Neutrophil (primary cell): ENCODE results near the gene SRSF1.

Experiments
- H3K27ac ChIP-seq: fragments of 200-600 bp; sonication (generic); 2 replicates; pipeline ENCODE4 v1.5.1; 2016; ENCODE audit warnings: mild to moderate bottlenecking, moderate library complexity
- H3K27me3 ChIP-seq: fragments of 200-600 bp; sonication (generic); 2 replicates; pipeline ENCODE4 v1.6.0; 2016; ENCODE audit warnings: mild to moderate bottlenecking
- H3K36me3 ChIP-seq: fragments of 200-600 bp; sonication (generic); 2 replicates; pipeline ENCODE4 v1.5.1; 2017
- H3K4me1 ChIP-seq, 2 experiments: fragments of 200-600 bp in 1 of 2; sonication (generic) in 1 of 2; 1 replicate in 1 of 2; 2 replicates in 1 of 2; pipeline versions ENCODE4 v1.5.1 to v1.6.1; 2013 to 2016; ENCODE audit warnings: low read depth in 1 of 2, low read length in 1 of 2, mild to moderate bottlenecking in 1 of 2, moderate library complexity in 1 of 2; ENCODE audit not compliant: control insufficient read depth in 1 of 2, insufficient read depth in 1 of 2
- H3K4me3 ChIP-seq, 2 experiments: fragments of 200-600 bp in 1 of 2; sonication (generic) in 1 of 2; 1 replicate in 1 of 2; 2 replicates in 1 of 2; pipeline ENCODE4 v1.5.1; 2013 to 2016; ENCODE audit warnings: low read depth in 1 of 2, low read length in 1 of 2, mild to moderate bottlenecking in 1 of 2, moderate library complexity in 1 of 2
- H3K9me3 ChIP-seq: fragments of 200-600 bp; sonication (generic); 2 replicates; pipeline ENCODE4 v1.5.1; 2016
- TF ChIP-seq, protein P1 (sequence below): fragments of 200-600 bp; sonication (generic); IDR thresholded peaks from 2 replicates; pipeline ENCODE4 v1.5.1; 2016; ENCODE audit warnings: antibody characterized with exemption

SRSF1 gene

DNA sequence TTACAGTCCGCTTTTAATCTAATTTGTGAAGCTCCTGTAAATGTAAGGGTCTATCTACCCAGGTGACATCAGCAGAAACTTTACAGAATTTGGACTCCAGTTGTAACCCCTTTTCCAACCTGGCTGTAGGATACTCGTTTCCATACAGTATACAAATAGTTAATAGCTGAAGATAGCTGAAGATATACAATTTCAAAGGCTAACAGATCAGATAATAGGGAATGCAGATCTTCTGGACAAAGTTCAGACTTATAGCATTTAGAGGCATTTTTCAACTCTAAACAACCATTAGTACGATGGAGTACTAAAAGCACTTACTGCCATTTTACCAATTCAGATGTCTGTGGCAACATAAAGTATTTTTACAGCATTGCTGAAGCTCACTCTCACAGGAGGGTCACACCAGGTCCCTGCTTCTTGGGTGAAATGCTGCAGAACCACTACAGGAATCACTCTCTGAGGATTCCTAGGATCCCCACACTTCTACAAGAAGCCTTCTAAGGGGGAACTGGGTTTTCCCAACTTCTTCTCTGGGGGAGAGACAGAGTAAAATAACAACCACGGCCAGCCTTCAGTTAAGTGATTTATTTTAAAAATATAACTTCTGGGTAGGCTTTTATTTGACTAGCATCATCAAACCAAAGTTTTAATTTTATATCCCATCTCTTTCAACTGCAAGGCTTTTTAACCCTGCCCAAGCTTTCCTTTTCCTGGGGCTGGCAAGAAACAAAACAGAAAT, 21.9 kb downstream of the SRSF1 start:
- Histone ChIP-seq H3K4me3 (peak overlapping the region in 1 of 2 experiments; percentile 90), H3K27ac (peak overlapping the region; percentile 41), H3K36me3 (peaks cover 29% of the 10 kb centered on the region), H3K27me3 (no peaks in the 10 kb centered on the region), H3K4me1 (peaks cover 57 to 64% of the 10 kb centered on the region in 2 experiments), H3K9me3 (no peaks in the 10 kb centered on the region)
- TF ChIP-seq, protein P1, sequence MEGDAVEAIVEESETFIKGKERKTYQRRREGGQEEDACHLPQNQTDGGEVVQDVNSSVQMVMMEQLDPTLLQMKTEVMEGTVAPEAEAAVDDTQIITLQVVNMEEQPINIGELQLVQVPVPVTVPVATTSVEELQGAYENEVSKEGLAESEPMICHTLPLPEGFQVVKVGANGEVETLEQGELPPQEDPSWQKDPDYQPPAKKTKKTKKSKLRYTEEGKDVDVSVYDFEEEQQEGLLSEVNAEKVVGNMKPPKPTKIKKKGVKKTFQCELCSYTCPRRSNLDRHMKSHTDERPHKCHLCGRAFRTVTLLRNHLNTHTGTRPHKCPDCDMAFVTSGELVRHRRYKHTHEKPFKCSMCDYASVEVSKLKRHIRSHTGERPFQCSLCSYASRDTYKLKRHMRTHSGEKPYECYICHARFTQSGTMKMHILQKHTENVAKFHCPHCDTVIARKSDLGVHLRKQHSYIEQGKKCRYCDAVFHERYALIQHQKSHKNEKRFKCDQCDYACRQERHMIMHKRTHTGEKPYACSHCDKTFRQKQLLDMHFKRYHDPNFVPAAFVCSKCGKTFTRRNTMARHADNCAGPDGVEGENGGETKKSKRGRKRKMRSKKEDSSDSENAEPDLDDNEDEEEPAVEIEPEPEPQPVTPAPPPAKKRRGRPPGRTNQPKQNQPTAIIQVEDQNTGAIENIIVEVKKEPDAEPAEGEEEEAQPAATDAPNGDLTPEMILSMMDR: no peak

DNA sequence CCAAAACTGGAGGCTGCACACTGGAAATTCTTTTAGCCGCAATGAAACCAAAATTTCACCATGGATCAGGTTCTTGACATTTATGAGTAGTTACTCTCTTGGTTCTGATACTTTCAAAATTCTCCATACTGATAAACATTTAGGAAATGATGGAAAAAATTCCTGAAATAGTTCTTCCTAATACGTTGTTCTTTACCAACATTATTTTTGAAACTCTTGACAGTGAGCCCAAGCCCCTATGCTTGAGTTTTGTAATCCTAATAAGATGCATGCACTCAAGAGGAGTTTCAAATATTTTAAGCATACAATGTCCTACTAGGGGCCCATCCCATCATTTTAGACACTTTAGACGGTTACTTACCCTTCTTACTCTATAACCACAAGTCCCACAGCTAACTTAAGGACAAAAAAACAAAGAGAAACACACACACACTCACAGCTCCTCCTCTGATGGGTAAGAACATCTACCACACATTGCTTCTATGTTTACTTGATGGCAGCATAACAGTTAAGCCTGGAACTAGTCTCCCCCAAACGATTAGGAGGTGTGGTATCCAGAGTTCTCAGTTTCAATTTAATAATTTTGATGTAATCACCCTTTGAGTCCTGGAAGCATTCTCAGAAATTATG, 22.7 kb downstream of the SRSF1 start:
- Histone ChIP-seq H3K27ac (peak overlapping the region; percentile 41), H3K9me3 (no peaks in the 10 kb centered on the region), H3K4me3 (peak overlapping the region in 1 of 2 experiments; percentile 90), H3K36me3 (peaks cover 36% of the 10 kb centered on the region), H3K27me3 (no peaks in the 10 kb centered on the region), H3K4me1 (peaks cover 56 to 64% of the 10 kb centered on the region in 2 experiments)
- TF ChIP-seq, protein P1: no peak

DNA sequence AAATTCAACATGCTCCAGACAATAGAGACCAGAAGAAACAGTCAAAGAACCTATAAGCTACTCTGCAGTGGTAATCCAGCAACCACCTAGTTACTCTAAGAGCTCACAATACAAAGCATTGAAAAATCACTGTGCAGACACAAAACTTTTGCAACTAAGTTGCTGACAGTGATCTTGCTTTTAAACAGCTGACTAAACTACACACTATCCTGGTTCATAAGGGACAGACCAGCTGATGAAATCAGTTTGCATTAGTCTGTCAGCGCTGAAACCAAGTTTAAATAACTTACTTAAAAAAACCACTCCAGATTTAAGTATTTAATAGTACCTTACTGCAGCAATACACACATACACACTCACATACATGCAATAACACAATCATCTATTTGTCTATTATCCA, 23.6 kb downstream of the SRSF1 start:
- H3K27ac ChIP-seq: peak overlapping the region; percentile 41
- H3K4me1 ChIP-seq: peaks cover 47 to 56% of the 10 kb centered on the region in 2 experiments
- H3K9me3 ChIP-seq: no peaks in the 10 kb centered on the region
- no peaks in the 10 kb centered on the region for H3K27me3 ChIP-seq
- peaks cover 46% of the 10 kb centered on the region for H3K36me3 ChIP-seq
- H3K4me3 ChIP-seq: no peak overlapping the region
- TF ChIP-seq, protein P1: no peak

DNA sequence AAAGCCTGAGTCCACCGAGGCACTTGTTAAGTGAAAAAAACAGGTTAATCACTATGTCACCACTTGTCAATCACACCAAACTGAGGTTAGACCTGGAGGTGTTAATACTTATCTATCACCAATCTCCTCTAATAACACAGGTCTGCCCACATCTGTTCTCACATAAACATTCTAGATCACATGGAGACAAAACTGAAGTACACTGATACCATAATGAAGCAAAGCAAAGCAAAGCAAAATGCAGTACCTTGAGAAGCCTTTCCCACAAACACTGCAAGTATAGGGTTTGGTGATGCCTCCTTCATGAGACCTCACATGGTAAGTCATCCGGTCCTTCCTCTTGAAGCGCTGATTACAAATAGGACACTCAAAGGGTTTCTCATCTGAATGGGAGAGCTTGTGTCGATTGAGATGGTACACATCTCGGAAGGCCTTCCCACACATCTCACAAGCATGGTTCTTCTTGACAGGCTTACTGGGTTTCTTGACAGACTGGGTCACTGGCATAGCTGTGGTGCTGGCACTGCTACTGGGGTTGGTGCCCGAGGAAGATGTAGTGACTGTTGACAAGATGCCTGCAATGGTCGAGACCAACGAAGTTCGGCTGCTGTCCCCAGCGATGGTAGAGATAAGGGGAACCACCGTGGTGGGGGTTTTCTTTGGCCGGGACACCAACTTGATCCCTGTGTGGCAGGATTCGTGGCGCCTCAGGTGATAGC, 24.4 kb downstream of the SRSF1 start:
- TF ChIP-seq, protein P1: no peak
- Histone ChIP-seq H3K9me3 (no peaks in the 10 kb centered on the region), H3K27ac (no peak overlapping the region), H3K36me3 (peaks cover 54% of the 10 kb centered on the region), H3K4me1 (peaks cover 47 to 54% of the 10 kb centered on the region in 2 experiments), H3K27me3 (no peaks in the 10 kb centered on the region), H3K4me3 (no peak overlapping the region)

DNA sequence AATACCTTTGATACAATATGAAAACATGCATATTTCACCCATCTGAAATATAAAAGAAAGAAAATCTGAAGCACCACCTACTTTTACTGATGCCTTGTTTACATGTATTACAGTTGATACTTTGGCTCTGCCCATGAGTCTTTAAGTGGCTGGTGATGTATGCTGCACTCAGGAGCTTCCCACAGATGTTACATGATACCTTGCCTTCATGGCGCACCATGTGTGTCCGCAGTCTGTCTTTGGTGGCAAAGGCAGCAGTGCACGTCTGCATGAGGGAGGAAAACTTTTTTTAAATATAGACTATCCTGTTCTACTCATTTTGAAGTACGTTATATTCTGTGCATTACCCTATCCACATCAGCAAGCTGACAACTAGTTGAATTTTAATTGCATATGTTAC, 26.5 kb downstream of the SRSF1 start:
- H3K36me3 ChIP-seq: peaks cover 75% of the 10 kb centered on the region
- peaks cover 30 to 39% of the 10 kb centered on the region in 2 experiments for H3K4me1 ChIP-seq
- TF ChIP-seq, protein P1: no peak
- H3K9me3 ChIP-seq: no peaks in the 10 kb centered on the region
- H3K4me3 ChIP-seq: no peak overlapping the region
- peak overlapping the region; percentile 19 for H3K27ac ChIP-seq
- no peaks in the 10 kb centered on the region for H3K27me3 ChIP-seq
